HG02970 (cell line): ENCODE data around the gene TM9SF3.
"Not testable (repeated sequence)": the region's sequence is repeated elsewhere in the genome, so short reads cannot be mapped to it uniquely, and the experiment has no call there.

Experiments used
- ATAC-seq: cut with Tn5 transposase; IDR thresholded peaks from one replicate; pipeline ENCODE4 v1.9.1; 2021; ENCODE audit warnings: mild to moderate bottlenecking, moderate library complexity, moderate number of reproducible peaks; ENCODE audit not compliant: unreplicated experiment, low FRiP score

Gene TM9SF3

DNA sequence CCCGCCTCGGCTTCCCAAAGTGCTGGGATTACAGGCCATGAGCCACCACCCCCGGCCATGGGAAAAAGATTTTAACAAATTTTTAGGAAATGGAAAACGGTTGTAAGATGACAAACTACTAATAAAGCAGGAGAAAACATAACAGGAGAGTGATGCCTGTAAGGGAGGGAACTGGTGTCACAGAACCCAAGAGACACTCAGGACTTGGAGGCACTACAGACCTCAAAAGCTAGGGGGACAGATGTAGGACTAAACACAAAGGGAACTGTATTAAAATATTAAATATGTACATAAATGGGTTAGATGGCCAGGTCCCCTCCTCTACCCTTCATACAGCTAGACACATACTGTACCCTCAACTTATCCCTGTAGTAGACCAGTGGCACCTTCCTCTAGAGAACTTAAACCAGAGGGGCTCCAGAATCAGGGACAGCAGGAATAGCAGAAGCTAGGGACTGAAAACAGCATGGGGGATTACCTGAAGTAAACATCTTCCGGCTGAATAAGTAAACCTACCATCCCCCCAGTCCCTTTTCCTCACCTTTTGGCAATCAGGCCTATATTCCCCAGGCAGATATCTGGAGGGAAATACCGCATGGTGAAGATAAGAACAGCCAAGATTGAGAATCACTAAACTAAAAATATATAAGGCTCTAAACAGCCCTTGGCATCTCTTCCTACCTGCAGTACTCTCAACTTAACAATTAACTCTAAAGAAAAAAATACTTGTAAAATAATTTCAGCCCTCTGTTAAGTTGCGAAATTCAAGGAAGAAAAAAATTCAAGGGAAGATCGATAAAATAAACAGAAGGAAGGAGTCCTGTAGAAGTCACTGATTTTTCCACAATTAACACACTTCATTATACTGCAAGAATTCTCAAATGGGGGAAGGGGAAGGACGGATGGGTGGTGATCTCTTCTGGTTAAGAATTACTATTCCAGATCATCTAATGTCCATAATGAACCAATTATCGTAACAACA, 15.5 kb downstream of the TM9SF3 start:
- no peak for ATAC-seq

DNA sequence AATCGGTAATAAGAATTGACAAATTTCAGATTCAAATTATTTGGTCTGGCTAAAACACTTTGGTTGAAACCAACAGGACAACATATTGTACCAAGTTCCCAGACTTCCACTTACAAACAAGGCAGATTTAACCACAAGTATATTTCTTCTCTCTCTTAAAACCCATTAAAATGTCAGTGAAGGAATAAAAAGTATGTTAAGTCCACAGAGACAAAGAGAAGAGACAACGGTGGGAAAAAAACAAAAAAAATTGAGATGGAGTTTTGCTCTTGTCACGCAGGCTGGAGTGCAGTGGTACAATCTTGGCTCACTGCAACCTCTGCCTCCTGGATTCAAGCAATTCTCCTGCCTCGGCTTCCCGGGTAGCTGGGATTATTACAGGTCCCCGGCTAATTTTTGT, 16.3 kb downstream of the TM9SF3 start:
- no peak for ATAC-seq

DNA sequence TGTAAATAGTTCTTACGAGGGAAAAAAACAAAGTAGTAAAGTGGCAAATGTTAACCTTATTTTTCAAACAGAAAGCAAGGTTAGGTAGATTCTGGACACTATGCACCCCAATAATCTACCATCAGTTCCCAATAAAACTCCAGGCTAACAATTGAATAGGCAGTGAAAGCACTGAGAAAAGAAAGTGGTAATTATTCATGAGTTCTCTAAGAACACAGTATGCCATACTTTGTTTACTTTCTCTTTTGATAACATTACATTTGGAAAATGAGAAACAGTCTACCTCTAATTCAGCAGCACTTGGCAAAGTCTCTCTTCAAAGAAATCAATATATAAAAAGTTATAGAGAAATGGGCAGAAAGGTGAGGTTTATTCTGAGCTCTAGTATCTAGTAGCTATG, 18.4 kb downstream of the TM9SF3 start:
- ATAC-seq = no peak

DNA sequence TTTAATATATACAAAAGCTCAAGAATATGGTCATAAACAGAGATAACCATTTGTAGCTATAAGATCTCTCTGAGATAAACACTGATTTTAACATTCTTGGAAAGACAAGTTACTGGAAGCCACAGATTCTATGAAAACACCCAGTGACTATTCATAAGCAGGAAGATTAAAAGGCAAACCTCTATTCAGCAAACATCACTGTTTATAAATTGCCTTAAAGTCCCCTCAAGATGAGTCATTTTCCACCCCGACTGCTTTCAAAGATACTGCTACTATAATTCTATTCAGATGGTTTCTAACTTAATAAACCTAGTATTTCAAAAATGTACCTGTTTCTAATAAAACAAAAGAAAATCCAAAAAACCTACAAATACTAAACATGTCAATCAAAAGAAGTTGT, 21.0 kb downstream of the TM9SF3 start:
- ATAC-seq = no peak

DNA sequence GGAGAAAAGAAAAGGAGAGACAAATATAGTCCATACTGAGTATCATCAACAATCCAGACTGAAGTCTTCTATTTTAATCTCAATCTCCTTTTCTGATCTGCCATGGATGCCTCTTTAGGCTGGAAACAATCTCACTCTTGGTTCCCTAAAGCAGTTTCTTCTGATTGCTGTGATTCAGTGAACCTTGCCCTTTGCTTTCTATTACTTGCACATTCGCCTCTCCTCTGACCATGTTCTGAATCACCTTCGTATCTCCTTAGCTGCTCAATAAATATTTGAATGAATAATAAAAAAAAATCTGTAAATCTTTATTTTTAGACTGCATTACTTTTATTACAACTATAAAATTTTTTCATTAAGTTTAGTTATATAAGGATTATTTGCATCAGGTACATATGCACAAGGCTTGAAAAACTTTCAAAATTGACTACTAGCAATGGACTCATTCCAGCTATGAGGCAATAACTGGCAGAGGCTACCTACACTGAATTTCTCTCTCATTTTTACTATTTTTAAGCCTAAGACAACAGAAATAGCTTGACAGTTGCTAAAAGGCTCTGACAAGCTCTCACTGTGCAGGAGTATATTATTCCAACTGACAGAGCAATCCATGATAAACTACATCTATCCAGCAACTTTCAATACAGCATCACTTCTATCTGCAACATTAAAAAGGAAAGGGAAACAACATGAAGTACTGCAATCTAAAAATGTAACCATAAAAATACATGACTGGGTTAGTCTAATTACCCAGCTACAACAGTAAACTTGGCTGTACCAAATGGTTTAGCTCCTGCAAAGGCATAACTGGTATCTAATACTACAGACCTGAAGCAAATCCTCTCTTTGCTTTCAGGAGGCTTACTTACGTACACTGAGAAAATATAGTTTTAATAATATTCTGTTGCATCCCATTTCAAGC, 25.6 kb downstream of the TM9SF3 start:
- no peak for ATAC-seq

DNA sequence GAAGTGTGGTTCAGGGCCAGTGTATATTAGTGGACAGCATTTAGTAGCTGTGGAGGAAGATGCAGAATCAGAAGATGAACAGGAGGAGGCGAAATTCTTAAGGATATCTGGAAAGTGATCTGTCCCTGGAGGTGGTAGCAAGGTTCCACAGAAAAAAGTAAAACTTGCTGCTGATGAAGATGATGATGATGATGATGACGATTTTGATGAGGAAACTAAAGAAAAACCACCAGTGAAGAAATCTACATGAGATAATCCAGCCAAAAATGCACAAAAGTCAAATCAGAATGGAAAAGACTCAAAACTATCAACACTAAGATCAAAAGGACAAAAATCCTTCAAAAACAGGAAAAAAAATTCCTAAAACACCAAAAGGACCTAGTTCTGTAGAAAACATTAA, 26.3 kb downstream of the TM9SF3 start:
- ATAC-seq = no peak

DNA sequence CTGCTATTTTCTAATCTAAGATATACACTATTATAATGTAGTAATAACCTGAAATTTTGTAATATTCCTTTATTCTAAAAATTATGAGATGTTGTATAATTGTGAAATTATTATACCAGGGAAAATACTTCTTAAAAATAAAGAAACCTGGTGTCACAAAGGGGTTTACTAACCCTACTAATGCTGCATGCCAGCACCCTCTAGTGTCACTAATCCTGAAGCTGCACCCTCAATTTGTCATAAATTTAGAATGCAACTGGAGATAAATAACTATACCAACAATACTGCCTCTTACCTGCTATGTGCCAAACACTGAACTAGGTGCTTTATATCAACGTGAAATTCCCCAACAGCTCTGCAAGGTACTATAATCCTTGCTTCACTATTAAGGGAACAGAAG, 30.8 kb downstream of the TM9SF3 start:
- no peak for ATAC-seq

DNA sequence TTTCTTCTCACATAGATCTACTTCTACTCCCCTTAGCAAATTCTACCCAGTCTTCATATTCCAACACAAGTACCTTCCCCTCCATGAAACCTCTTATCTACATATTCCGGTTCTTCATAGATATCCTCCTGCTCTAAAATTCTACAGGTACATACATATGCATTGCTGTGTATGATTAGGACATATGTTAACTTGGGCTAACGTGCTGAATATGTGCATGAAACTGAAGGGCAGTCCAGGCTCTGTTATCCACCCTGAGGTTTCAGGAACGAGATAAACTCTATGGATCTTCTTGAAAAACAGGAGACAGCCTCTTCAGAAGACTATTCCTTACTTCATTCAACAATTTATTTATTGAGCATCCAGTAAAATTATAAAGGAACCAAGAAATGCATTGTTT, 31.5 kb downstream of the TM9SF3 start:
- no peak for ATAC-seq

DNA sequence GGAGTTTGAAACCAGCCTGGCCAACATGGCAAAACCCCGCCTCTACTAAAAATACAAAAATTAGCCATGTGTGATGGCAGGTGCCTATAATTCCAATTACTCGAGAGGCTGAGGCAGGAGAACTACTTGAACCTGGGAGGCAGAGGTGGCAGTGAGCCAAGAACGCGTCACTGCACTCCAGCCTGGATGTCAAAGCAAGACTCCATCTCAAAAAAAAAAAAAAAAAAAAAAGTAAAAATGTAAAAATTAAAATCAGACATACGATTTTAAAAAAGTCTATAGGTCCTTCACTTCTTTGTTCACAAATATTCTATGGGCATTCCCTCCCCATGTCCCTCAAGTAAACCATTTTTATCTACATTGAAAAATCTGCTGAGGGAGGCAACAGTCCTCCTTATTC, 38.2 kb downstream of the TM9SF3 start:
- no peak for ATAC-seq

DNA sequence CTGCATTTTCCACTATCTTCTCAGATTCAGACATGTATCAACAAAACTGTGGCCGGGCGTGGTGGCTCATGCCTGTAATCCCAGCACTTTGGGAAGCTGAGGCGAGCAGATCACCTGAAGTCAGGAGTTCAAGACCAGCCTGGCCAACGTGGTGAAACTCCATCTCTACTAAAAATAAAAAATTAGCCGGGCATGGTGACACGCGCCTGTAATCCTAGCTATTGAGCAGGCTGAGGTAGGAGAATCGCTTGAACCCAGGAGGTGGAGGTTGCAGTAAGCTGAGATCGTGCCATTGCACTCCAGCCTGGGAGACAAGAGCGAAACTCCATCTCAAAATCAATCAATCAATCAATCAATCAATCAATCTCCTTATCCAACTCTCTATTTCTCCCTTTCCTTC, 41.3 kb downstream of the TM9SF3 start:
- ATAC-seq = not testable (repeated sequence)

DNA sequence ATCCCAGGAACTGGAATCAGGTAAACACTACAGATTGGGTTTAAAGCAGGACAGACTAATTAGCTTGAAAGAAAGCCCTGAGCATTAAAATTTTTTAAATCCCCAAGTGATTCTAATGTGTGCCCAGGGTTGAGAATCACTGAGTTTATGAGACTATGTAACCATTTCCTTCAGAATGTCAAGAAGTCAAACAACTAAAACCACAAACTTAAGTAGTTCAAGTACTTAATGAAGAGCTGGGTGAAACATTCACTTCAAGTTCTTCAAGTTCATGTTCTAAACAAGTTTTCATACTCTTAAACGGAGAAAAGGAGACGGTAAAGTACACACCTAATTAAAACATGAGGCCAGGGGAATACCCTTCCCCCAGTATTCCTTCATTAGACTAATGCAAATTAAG, 44.9 kb downstream of the TM9SF3 start:
- ATAC-seq = no peak

DNA sequence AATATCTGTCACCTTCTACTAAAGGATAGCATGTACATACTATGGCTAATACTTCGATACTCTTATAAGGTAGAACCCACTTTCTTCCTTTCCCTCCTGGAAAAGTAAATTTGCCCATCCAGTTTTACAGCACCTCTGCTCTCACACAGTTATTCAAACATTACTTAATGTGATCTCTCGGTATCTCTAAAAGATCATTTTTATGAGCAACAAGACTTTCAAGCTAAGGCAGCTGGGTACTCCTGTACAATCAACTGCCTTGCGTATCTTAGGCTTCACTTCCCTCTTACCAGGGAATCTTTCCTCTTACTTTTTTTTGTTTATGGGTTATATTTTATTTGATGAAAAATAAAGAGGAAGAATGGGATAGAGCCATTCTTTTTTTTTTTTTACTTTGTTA, 46.6 kb downstream of the TM9SF3 start:
- ATAC-seq = no peak

DNA sequence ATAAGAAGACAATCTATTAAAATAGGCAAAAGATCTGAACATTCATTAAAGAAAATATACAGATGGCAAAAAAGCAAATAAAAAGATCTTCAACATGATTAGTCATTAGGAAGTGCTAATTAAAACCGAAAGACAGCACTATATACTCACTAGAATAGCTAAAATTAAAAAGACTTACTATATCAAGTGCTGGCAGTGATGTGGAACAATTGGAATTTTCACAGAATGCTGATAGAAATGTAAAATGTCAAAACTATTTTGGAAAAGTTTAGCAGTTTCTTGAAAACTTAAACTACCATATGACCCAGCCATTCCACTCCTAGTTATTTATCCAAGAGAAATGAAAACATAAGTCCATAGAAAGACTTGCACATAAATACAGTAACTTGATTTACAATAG, 48.1 kb downstream of the TM9SF3 start:
- no peak for ATAC-seq

DNA sequence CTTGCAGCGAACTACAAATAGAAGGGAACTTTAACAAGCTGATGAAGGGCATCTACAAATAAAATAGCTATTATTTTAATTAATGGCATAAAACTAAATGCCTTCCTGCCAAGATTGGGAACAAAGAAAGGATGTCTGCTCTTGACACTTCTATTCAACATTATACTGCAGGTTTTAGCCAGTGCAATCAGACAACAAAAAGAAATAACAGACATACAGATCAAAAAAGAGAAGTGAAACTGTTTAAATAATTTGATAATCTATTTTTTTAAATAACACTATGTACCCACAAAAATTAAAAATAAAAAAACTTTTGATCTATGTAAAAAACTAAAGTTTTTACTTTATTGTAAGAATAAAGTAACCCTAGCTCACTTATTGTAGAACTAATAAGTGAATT, 50.7 kb downstream of the TM9SF3 start:
- no peak for ATAC-seq

DNA sequence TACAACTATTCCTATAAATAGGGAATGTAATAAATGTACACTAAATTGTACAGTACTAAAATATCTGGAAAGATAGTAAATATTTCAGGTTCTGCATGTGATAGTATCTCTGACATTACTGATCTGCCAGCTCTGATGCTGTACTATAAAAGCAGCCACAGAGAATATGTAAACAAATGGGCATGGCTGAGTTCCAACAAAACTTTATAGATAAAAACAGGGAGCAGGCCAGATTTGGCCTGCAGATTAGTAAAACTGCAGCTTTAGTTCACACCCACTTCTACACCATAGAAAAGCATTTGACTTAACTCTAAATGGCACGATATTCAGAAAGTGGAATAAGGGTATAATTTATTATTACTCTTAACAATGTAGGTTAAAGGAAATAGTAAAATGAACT, 54.3 kb downstream of the TM9SF3 start:
- ATAC-seq = no peak

DNA sequence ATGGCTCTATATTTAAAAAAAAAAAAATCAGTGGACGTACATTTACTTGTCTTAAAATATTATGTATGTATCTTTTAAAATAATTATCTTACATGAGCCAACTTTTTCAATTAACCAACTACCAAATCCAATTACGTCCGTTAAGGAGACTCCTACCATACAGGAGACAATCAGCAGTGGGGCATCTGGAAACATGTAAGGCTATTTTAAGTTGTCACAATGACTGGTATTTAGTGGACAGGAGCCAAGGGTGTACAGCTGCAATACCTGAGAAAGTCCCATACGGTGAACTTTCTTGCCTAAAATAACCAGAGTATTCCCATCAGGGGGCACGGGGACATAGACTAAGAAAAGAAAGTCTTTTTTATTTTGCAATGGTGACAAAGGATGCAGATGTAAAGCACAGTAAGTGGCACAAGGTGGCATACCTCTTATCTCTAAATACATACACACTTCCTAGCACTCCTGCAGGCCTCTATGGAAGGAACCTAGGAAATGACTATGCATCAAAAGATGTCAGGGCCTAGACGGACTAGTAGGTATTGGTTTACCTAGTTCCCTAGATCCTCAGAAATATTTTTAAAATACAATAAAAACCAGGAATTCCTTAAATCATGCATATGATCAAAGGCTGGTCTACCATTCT, 57.1 kb downstream of the TM9SF3 start:
- no peak for ATAC-seq

DNA sequence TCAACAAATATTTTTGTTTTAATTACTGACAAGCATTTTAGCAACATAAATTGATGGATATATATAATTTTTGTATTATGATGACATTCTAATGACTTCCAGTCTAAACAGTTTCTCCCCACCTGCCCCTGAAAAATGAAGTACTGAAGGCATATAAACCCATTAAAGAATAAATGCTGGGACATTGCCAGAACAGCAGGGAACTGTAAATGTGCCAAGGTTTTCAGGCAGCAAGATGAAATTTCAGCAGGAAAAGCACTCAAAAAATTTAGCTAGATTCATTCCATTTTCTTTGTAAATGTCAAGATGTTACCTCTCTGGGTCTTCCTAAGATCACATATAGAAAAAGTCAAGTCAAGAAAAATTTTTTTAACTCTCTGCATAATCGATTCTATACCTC, 62.1 kb downstream of the TM9SF3 start:
- no peak for ATAC-seq

DNA sequence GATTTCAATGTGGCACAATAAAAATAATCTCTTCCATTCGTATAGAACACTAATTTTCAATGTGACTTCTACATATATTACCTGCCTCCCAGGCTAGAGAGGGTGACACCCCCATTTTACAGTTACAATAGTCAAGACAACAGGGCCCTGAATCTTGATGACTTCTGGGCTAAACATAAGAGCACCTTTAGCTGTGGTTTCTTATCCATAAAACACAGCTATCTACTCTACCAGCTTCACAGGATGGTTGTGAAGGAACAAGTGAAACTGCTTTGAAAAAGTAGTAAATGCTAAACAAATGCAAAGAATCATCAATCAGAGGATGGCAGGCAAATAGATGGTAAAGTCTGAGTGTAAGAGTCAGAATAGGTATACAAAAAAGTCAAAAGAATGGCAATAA, 69.5 kb downstream of the TM9SF3 start:
- ATAC-seq = no peak

DNA sequence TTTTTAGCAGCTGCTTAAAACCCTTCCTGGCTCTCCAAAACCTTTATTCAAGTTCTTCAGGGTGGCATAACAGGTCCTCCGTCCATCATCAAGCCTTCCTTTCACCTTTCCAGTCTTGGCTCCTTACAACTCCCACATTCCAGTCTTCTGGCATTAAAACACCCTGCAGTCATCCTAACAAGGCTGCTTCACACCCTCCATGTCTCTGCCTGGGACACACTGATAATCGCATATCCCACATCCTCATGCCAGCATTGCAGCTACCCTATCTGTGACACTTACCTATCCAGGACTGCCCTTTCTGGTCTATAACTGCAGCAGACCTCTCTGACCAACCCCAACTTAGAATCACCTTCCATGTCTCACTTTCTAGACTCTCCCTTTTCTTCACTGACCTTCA, 70.5 kb downstream of the TM9SF3 start:
- ATAC-seq = no peak

DNA sequence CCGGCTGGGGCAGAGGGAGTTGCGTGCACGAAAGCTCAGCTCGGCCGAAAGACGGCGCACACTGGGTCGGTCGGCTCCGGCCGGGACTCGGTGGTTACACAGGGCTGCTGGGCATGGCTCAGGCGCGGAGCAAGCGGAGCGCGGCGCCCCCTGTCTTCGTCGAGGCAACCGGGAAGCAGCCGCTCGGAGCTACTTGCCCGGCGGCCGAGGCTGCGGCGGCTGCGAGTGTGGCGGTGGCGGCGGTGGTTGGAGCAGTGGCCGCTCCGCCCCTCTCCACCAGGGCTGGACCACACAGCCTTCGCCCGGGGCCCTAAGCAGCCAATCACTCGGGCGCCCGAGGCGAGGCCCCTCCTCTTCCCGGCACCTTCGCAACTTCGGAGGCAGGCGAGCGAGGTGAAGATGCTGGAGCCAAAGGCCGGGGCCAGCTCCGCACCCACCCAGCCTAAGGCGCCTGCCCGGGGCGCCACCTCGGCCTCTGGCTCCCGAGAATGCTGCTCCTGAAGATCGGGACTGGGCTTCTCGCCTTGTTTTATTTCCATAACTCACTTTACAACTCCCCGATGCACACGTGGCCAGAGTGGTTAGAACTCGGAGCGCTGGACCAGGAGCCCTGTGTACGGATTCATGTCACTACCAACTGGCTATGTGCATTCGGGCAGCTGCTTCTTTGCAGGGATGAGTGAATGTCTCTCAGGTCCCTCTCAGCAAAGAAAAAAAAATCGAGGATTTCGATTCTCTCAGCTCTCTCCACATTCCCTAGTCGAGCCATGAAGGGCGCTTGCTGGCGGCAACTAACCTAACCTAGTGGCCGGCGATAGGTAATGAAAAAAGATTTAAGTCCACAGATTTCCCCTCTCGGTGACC, 72.9 kb downstream of the TM9SF3 start, which contains the start of gene TLL2:
Gene TLL2 (minus strand): TSS at position 229 of the 864 bp plus-strand sequence. CDS start 241 bp downstream, outside the sequence.
- ATAC-seq = peak; percentile 66
